Measurements from ENCODE around the gene FAM219A.

DNA sequence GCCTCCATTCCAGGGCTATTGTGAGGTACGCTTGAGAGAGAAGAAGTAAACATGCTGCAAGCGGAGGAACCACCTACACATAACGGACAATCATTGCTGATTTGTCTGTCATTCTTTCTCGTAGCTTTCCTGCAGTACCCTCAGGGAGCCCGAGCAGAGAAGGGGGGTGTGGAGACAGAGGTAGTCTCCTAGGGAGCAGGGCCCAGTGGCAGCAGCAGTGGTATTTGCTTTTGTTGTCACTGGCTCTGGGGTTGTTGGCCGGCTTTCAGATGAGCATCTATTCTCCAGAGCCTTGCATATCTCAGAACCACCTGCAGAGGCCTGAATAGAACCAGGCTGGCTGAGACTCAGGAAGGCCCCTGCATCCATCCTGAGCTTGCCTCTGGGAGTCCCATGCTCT is 44.5 kb upstream of the FAM219A start:
- TF ChIP-seq, protein P1, sequence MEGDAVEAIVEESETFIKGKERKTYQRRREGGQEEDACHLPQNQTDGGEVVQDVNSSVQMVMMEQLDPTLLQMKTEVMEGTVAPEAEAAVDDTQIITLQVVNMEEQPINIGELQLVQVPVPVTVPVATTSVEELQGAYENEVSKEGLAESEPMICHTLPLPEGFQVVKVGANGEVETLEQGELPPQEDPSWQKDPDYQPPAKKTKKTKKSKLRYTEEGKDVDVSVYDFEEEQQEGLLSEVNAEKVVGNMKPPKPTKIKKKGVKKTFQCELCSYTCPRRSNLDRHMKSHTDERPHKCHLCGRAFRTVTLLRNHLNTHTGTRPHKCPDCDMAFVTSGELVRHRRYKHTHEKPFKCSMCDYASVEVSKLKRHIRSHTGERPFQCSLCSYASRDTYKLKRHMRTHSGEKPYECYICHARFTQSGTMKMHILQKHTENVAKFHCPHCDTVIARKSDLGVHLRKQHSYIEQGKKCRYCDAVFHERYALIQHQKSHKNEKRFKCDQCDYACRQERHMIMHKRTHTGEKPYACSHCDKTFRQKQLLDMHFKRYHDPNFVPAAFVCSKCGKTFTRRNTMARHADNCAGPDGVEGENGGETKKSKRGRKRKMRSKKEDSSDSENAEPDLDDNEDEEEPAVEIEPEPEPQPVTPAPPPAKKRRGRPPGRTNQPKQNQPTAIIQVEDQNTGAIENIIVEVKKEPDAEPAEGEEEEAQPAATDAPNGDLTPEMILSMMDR (IDR thresholded peaks at IDR 0.05), result no peak
- TF ChIP-seq POLR2A (IDR thresholded peaks at IDR 0.05), result no peak
